HepG2 (cell line): Measurements from ENCODE around the gene PDE4D. TPM values are rescaled to one million over a fixed set of nuclear protein-coding genes. Genes with fewer than 3 reads are reported as not detected.

ENCODE experiments used
- ATAC-seq: fragments of 200-7000 bp; cut with Tn5 transposase; 3 replicates; pipeline ENCODE4 v1.9.1; 2020; ENCODE audit warnings: mild to moderate bottlenecking, moderate library complexity
- BruUV-seq: library from RNA; stranded (reverse); fragments of 400-500 nt; replicated peaks from 2 replicates; lab custom pipeline; 2021; lab: Mats Ljungman, UMichigan
- CTCF ChIA-PET: fragments of 300-600 bp; formaldehyde crosslinking; extraction: SDS; loops from one replicate; lab custom pipeline; 2021; ENCODE audit warnings: low total read pairs, inconsistent platforms, low intra/inter-chr PET ratio; lab: Yijun Ruan, JAX
- POLR2A ChIA-PET: fragments of 350-600 bp; sonication (Branson Sonifier 250); formaldehyde crosslinking; loops from one replicate; lab custom pipeline; 2020; ENCODE audit warnings: antibody characterized with exemption, inconsistent platforms; lab: Yijun Ruan, JAX
- DNase-seq: peaks from one replicate; pipeline ENCODE4 v3.0.0-alpha.2; 2015; ENCODE audit warnings: low spot score
- FAIRE-seq: peaks from 3 replicates; lab custom pipeline; 2011; peaks lifted over from hg19 to GRCh38; lab: Jason Lieb, UNC
- H2AFZ ChIP-seq: one replicate; pipeline ENCODE4 v1.6.1; 2011; ENCODE audit warnings: low read length, inconsistent platforms
- H3K27ac ChIP-seq: fragments of 300-600 bp; 3 replicates; pipeline ENCODE4 v1.8.0; 2011; ENCODE audit warnings: mixed run types, mild to moderate bottlenecking, mixed read lengths, low read length, inconsistent platforms; ENCODE audit not compliant: insufficient read depth; ENCODE audit errors: extremely low read length
- H3K27me3 ChIP-seq, 2 experiments: fragments of 200-600 bp in 1 of 2; 2 replicates in 1 of 2; 3 replicates in 1 of 2; pipeline versions ENCODE4 v1.6.0 to v1.8.0; 2011; ENCODE audit warnings: low read length in 2 of 2, mild to moderate bottlenecking in 2 of 2, moderate library complexity in 2 of 2, inconsistent platforms in 1 of 2; ENCODE audit not compliant: insufficient read depth in 2 of 2, control insufficient read depth in 1 of 2
- H3K36me3 ChIP-seq, 2 experiments: fragments of 200-600 bp in 1 of 2; replicated peaks in 1 of 2; 2 replicates in 1 of 2; 3 replicates in 1 of 2; pipeline versions ENCODE4 v1.5.1 to v1.8.0; 2011; ENCODE audit warnings: low read length in 2 of 2, inconsistent platforms in 1 of 2; ENCODE audit not compliant: insufficient read depth in 2 of 2, control insufficient read depth in 1 of 2
- H3K4me1 ChIP-seq: 2 replicates; pipeline ENCODE4 v1.5.1; 2012; ENCODE audit warnings: low read length, inconsistent platforms; ENCODE audit not compliant: insufficient read depth
- H3K4me2 ChIP-seq: 2 replicates; pipeline ENCODE4 v1.6.0; 2011; ENCODE audit warnings: low read depth, low read length, inconsistent platforms
- H3K4me3 ChIP-seq, 3 experiments: fragments of 200-600 bp in 1 of 3; sonication (generic), shearing (Covaris generic) in 1 of 3; replicated peaks in 1 of 3; 2 replicates each; pipeline ENCODE4 v1.5.1; 2011 to 2016; ENCODE audit warnings: low read length in 3 of 3, inconsistent platforms in 2 of 3, low read depth in 2 of 3, mild to moderate bottlenecking in 2 of 3, control low read depth in 1 of 3, mixed read lengths in 1 of 3; ENCODE audit not compliant: insufficient read depth in 1 of 3
- H3K79me2 ChIP-seq: one replicate; pipeline ENCODE4 v1.6.1; 2011; ENCODE audit warnings: low read length, inconsistent platforms; ENCODE audit not compliant: insufficient read depth
- H3K9ac ChIP-seq: 2 replicates; pipeline ENCODE4 v1.6.0; 2011; ENCODE audit warnings: mild to moderate bottlenecking, low read depth, low read length, inconsistent platforms; ENCODE audit not compliant: insufficient read depth
- H3K9me3 ChIP-seq: 2 replicates; pipeline ENCODE4 v1.5.1; 2012; ENCODE audit warnings: mild to moderate bottlenecking, low read length
- H4K20me1 ChIP-seq: 2 replicates; pipeline ENCODE4 v1.6.0; 2011; ENCODE audit warnings: inconsistent platforms, mild to moderate bottlenecking, low read length, moderate library complexity; ENCODE audit not compliant: insufficient read depth
- ARID3A ChIP-seq: IDR thresholded peaks from 2 replicates; pipeline ENCODE4 v1.6.1; 2012; ENCODE audit warnings: low read depth, low read length, improper control_type of control experiment
- ARID5B ChIP-seq: IDR thresholded peaks from 2 replicates; pipeline ENCODE4 v1.4.0; 2020; ENCODE audit warnings: mild to moderate bottlenecking, missing genetic modification reagents
- ATF4 ChIP-seq, 2 experiments: fragments of 450-650 bp in 1 of 2; sonication (generic) in 1 of 2; formaldehyde crosslinking; IDR thresholded peaks; 2 replicates each; pipeline versions ENCODE4 v1.5.0 to v1.8.0; 2020 to 2022; ENCODE audit warnings: mild to moderate bottlenecking in 1 of 2, missing genetic modification reagents in 1 of 2
- CEBPB ChIP-seq: IDR thresholded peaks from 2 replicates; pipeline ENCODE4 v1.6.1; 2011; ENCODE audit warnings: low read depth, low read length, improper control_type of control experiment, borderline replicate concordance
- E2F2 ChIP-seq: sonication (generic); formaldehyde crosslinking; IDR thresholded peaks from 2 replicates; pipeline ENCODE4 v1.4.0; 2020; ENCODE audit warnings: missing genetic modification reagents, borderline replicate concordance
- FOXA3 ChIP-seq: IDR thresholded peaks from 2 replicates; pipeline ENCODE4 v1.6.1; 2016; ENCODE audit warnings: missing genetic modification reagents, missing compliant biosample characterization
- FUBP1 ChIP-seq: sonication (generic); formaldehyde crosslinking; IDR thresholded peaks from 2 replicates; pipeline ENCODE4 v1.5.1; 2020; ENCODE audit warnings: missing genetic modification reagents, mild to moderate bottlenecking, borderline replicate concordance
- GFI1 ChIP-seq: sonication (generic); formaldehyde crosslinking; IDR thresholded peaks from 2 replicates; pipeline ENCODE4 v1.5.0; 2020; ENCODE audit warnings: missing genetic modification reagents, mild to moderate bottlenecking, borderline replicate concordance
- JDP2 ChIP-seq: sonication (generic); formaldehyde crosslinking; IDR thresholded peaks from 2 replicates; pipeline ENCODE4 v1.8.1; 2022; ENCODE audit warnings: missing genetic modification reagents, borderline replicate concordance
- NR2F1 ChIP-seq, 2 experiments: fragments of 450-650 bp in 1 of 2; formaldehyde crosslinking in 1 of 2; IDR thresholded peaks; 2 replicates each; pipeline versions ENCODE4 v1.5.0 to v1.6.1; 2016 to 2020; ENCODE audit warnings: mild to moderate bottlenecking in 1 of 2, missing compliant biosample characterization in 1 of 2, missing genetic modification reagents in 1 of 2, moderate library complexity in 1 of 2
- SOX6 ChIP-seq, 2 experiments: fragments of 450-650 bp in 1 of 2; sonication (generic) in 1 of 2; formaldehyde crosslinking in 1 of 2; IDR thresholded peaks; 2 replicates each; pipeline versions ENCODE4 v1.4.0 to v1.6.1; 2017 to 2020; ENCODE audit warnings: antibody characterized with exemption in 1 of 2, mild to moderate bottlenecking in 1 of 2, missing genetic modification reagents in 1 of 2
- TCF7 ChIP-seq: sonication (generic); IDR thresholded peaks from 2 replicates; pipeline ENCODE4 v1.6.1; 2016; ENCODE audit warnings: antibody characterized with exemption, low read depth
- ZFP82 ChIP-seq: sonication (generic); formaldehyde crosslinking; IDR thresholded peaks from 2 replicates; pipeline ENCODE4 v1.5.1; 2020; ENCODE audit warnings: mild to moderate bottlenecking, missing genetic modification reagents, borderline replicate concordance
- WGBS: methylation state at CpG from one replicate; pipeline ENCODE4 v1.1.6; 2017; ENCODE audit warnings: low lambda C conversion rate; 5-methylcytosine and 5-hydroxymethylcytosine counted together
- in situ Hi-C: cut with HindIII; loops from 2 replicates; pipeline ENCODE4 v1.10.0; 2017; ENCODE audit warnings: low pct_unique_long_range_greater_than_20kb; ENCODE audit not compliant: extremely low pct_ligation_motif_present
- intact Hi-C: fragments of 100-400 bp; cut with micrococcal nuclease; formaldehyde crosslinking; loops from one replicate; pipeline ENCODE4 v1.10.0; 2022; ENCODE audit not compliant: unreplicated experiment
- polyA plus RNA-seq, 8 experiments: library from polyadenylated mRNA; depleted of rRNA in 3 of 8; stranded (reverse) in 7 of 8; unstranded in 1 of 8; fragments of >200 nt; fragmentation: Illumina TruSeq in 4 of 8; extraction: Trizol in 4 of 8; gene quantifications; 2 replicates each; pipeline versions ENCODE4 v1.2.1 to v1.2.3, GENCODE V29; 2011 to 2016; ENCODE audit warnings: low read depth in 4 of 8, missing spikeins in 1 of 8, mixed read lengths in 1 of 8; ENCODE audit not compliant: insufficient read depth in 1 of 8
- total RNA-seq, 5 experiments: library from RNA; depleted of rRNA; stranded (reverse); fragments of >200 nt; fragmentation: Illumina TruSeq; extraction: Trizol; gene quantifications; 2 replicates each; pipeline ENCODE4 v1.2.3, GENCODE V29; 2016; ENCODE audit warnings: low read depth in 1 of 5

The PDE4D gene
- total and polyA plus RNA-seq, 2 of the 13 experiments (the other 11 are each of a cell fraction or from before 2014, with no cell fraction given), result 7.0 to 12.2 TPM

GRCh38 chr5:59093329-59093728 lies 800.2 kb downstream of the PDE4D start:
- Histone ChIP-seq H3K4me3 (peak overlapping the region in 2 of 3 experiments; percentile 42 to 43; a peak in 3 of 6 replicates), H3K4me2 (peak overlapping the region; percentile 55), H3K9ac (peak overlapping the region; percentile 44; the same call in 1 of the 2 replicates), H3K79me2 (no peaks in the 10 kb centered on the region), H3K36me3 (no peaks in the 10 kb centered on the region), H3K27ac (no peak overlapping the region), H3K4me1 (peaks cover 8% of the 10 kb centered on the region), H4K20me1 (no peaks in the 10 kb centered on the region), H3K27me3 (no peaks in the 10 kb centered on the region), H2AFZ (peak overlapping the region; percentile 49), H3K9me3 (no peaks in the 10 kb centered on the region)
- POLR2A ChIA-PET, result no interaction called here
- in situ Hi-C loops (no loop called here), intact Hi-C loops (no loop called here)
- no peak for DNase-seq
- CTCF ChIA-PET, result no interaction called here
- no peak for FAIRE-seq
- 5% methylated on average over 6 of the region's 6 CpGs for WGBS
- peak; percentile 83 for ATAC-seq
- BruUV-seq, result no TSS peak
- TF ChIP-seq SOX6 (IDR thresholded peaks at IDR 0.05) (no peak), SOX6 (CRISPR knock-in tag; IDR thresholded peaks at IDR 0.05) (peak; percentile 77), NR2F1 (CRISPR knock-in tag; IDR thresholded peaks at IDR 0.05) (peak in 1 of 2 experiments; percentile 53; a peak in 1 of 4 replicates), JDP2 (CRISPR knock-in tag) (no peak), TCF7 (peak; percentile 71), E2F2 (CRISPR knock-in tag) (no peak), FOXA3 (CRISPR knock-in tag) (0 out of 2 replicates have a peak, but pooled peaks have one; percentile 8), GFI1 (CRISPR knock-in tag) (peak; percentile 53; the same call in 1 of the 2 replicates), ZFP82 (CRISPR knock-in tag) (no peak), CEBPB (peak; percentile 82), ATF4 (CRISPR knock-in tag; IDR thresholded peaks at IDR 0.05) (peak in 1 of 2 experiments; percentile 90; a peak in 2 of 4 replicates), ARID5B (peak; percentile 25; the same call in 1 of the 2 replicates), FUBP1 (CRISPR knock-in tag) (no peak), ARID3A (peak; percentile 13; the same call in 1 of the 2 replicates)
